ENCODE measurements around the gene MLPH. TPM values are rescaled to one million over a fixed set of nuclear protein-coding genes. Genes with fewer than 3 reads are reported as not detected.

MLPH gene
- total RNA-seq, 1 donor from 2014 or later: not detected

- no peak overlapping the region for H3K4me2 ChIP-seq
- no peaks in the 10 kb centered on the region for H3K9me3 ChIP-seq (ENCODE audit: low read depth)
- peak; percentile 96 for DNase-seq (ENCODE audit: low spot score)
- TF ChIP-seq EZH2 (IDR thresholded peaks at IDR 0.05) (no peak), CTCF (IDR thresholded peaks at IDR 0.05) (peak; percentile 100), EZH2phosphoT487 (IDR thresholded peaks at IDR 0.05) (no peak)
- no peaks in the 10 kb centered on the region for H3F3A ChIP-seq (ENCODE audit: low read depth)
- Mint-ChIP-seq H3K36me3 (no peaks in the 10 kb centered on the region), H3K9me3 (no peaks in the 10 kb centered on the region), H3K27me3 (ENCODE audit: insufficient read depth, low read depth) (peaks cover 6% of the 10 kb centered on the region), H3K4me1 (peaks cover 12% of the 10 kb centered on the region), H3K4me3 (no peak overlapping the region), H3K27ac (peak overlapping the region; percentile 72)
- H3K27me3 ChIP-seq: no peaks in the 10 kb centered on the region
- H3K27ac ChIP-seq: no peak overlapping the region
- H3K36me3 ChIP-seq: no peaks in the 10 kb centered on the region
- no peak overlapping the region for H3K9ac ChIP-seq
- H4K20me1 ChIP-seq (ENCODE audit: low read depth): no peaks in the 10 kb centered on the region
- no peaks in the 10 kb centered on the region for H3K79me2 ChIP-seq (ENCODE audit: low read depth)
- H2AFZ ChIP-seq (replicated peaks): no peak overlapping the region
- no peak overlapping the region for H3K4me3 ChIP-seq
- no peaks in the 10 kb centered on the region for H3K4me1 ChIP-seq
Measured at GRCh38 chr2:237572021-237572741, 85.1 kb downstream of the MLPH start.

GRCh38 chr2:237572742-237573101 is 85.7 kb downstream of the MLPH start:
- peak overlapping the region; percentile 72 for H3K27ac Mint-ChIP-seq
- H3K9ac ChIP-seq: no peak overlapping the region
- DNase-seq (ENCODE audit: low spot score): no peak

GRCh38 chr2:237573721-237574415 is 86.8 kb downstream of the MLPH start:
- H3K27ac Mint-ChIP-seq: no peak overlapping the region

More at GRCh38 chr2:237572742-237573101, 85.7 kb downstream of the MLPH start:
- Histone ChIP-seq H3K4me2 (no peak overlapping the region), H3K79me2 (ENCODE audit: low read depth) (no peaks in the 10 kb centered on the region), H3K36me3 (no peaks in the 10 kb centered on the region), H2AFZ (replicated peaks) (no peak overlapping the region), H3F3A (ENCODE audit: low read depth) (no peaks in the 10 kb centered on the region), H3K27ac (no peak overlapping the region), H4K20me1 (ENCODE audit: low read depth) (no peaks in the 10 kb centered on the region), H3K4me1 (no peaks in the 10 kb centered on the region), H3K27me3 (no peaks in the 10 kb centered on the region), H3K4me3 (no peak overlapping the region), H3K9me3 (ENCODE audit: low read depth) (no peaks in the 10 kb centered on the region)
- peaks cover 12% of the 10 kb centered on the region for H3K4me1 Mint-ChIP-seq
- TF ChIP-seq EZH2phosphoT487 (IDR thresholded peaks at IDR 0.05): no peak
- TF ChIP-seq EZH2 (IDR thresholded peaks at IDR 0.05): no peak
- H3K36me3 Mint-ChIP-seq: no peaks in the 10 kb centered on the region
- H3K4me3 Mint-ChIP-seq: no peak overlapping the region
- peaks cover 5% of the 10 kb centered on the region for H3K27me3 Mint-ChIP-seq (ENCODE audit: insufficient read depth, low read depth)
- H3K9me3 Mint-ChIP-seq: no peaks in the 10 kb centered on the region

More at GRCh38 chr2:237573721-237574415, 86.8 kb downstream of the MLPH start:
- H3K36me3 ChIP-seq: no peaks in the 10 kb centered on the region
- H3K27me3 ChIP-seq: no peaks in the 10 kb centered on the region
- no peak overlapping the region for H3K27ac ChIP-seq
- Mint-ChIP-seq H3K4me1 (peaks cover 12% of the 10 kb centered on the region), H3K9me3 (no peaks in the 10 kb centered on the region), H3K27me3 (ENCODE audit: insufficient read depth, low read depth) (peaks cover 6% of the 10 kb centered on the region), H3K36me3 (no peaks in the 10 kb centered on the region), H3K4me3 (no peak overlapping the region)
- H4K20me1 ChIP-seq (ENCODE audit: low read depth): no peaks in the 10 kb centered on the region
- no peak overlapping the region for H3K4me2 ChIP-seq
- H2AFZ ChIP-seq (replicated peaks): no peak overlapping the region
- no peaks in the 10 kb centered on the region for H3K79me2 ChIP-seq (ENCODE audit: low read depth)
- DNase-seq (ENCODE audit: low spot score): no peak
- no peaks in the 10 kb centered on the region for H3K9me3 ChIP-seq (ENCODE audit: low read depth)
- H3K9ac ChIP-seq: no peak overlapping the region
- no peak overlapping the region for H3K4me3 ChIP-seq
- no peaks in the 10 kb centered on the region for H3F3A ChIP-seq (ENCODE audit: low read depth)
- no peaks in the 10 kb centered on the region for H3K4me1 ChIP-seq
- no peak for TF ChIP-seq CTCF (IDR thresholded peaks at IDR 0.05)
- no peak for TF ChIP-seq EZH2phosphoT487 (IDR thresholded peaks at IDR 0.05)

Data from neural progenitor cell (in vitro differentiated cells).